Measurements from ENCODE around the gene FCER1G.
A peak's percentile ranks its signal among the peaks of the same experiment; 100 is the strongest.
"Not testable (repeated sequence)": the region's sequence is repeated elsewhere in the genome, so short reads cannot be mapped to it uniquely, and the experiment has no call there.

FCER1G gene

GRCh38 chr1:161235957-161236775 lies 21.1 kb downstream of the FCER1G start:
- no peak for DNase-seq

GRCh38 chr1:161238039-161238473 lies 23.0 kb downstream of the FCER1G start, which contains the start of gene NR1I3:
NR1I3 (minus strand) TSS chr1:161238203; CDS start chr1:161236565, 1,638 bp downstream.
- no peak for DNase-seq

- no peak for DNase-seq
These were observed 26.6 kb downstream of the FCER1G start for GRCh38 chr1:161241682-161242081.

- DNase-seq: no peak
These were observed 27.2 kb downstream of the FCER1G start for GRCh38 chr1:161242313-161242712.

GRCh38 chr1:161244888-161245287 lies 29.8 kb downstream of the FCER1G start:
- no peak for DNase-seq

- DNase-seq: not testable (repeated sequence)
These were observed 35.0 kb downstream of the FCER1G start for GRCh38 chr1:161250100-161250499.

GRCh38 chr1:161250829-161251228 lies 35.7 kb downstream of the FCER1G start:
- no peak for DNase-seq

- DNase-seq: no peak
These were observed 36.5 kb downstream of the FCER1G start for GRCh38 chr1:161251579-161251978.

- not testable (repeated sequence) for DNase-seq
These were observed 40.2 kb downstream of the FCER1G start for GRCh38 chr1:161255302-161255701.

GRCh38 chr1:161255955-161256520 lies 40.9 kb downstream of the FCER1G start:
- DNase-seq: not testable (repeated sequence)

GRCh38 chr1:161257109-161257508 lies 42.0 kb downstream of the FCER1G start:
- DNase-seq: not testable (repeated sequence)

- peak; percentile 20 to 39 for DNase-seq
These were observed 43.6 kb downstream of the FCER1G start, which contains the start of gene PCP4L1 for GRCh38 chr1:161258439-161259344. PCP4L1 (plus strand) TSS chr1:161258745; CDS start chr1:161258975, 230 bp downstream.

GRCh38 chr1:161259345-161259702 lies 44.2 kb downstream of the FCER1G start:
- no peak for DNase-seq

GRCh38 chr1:161259765-161260164 lies 44.7 kb downstream of the FCER1G start:
- DNase-seq: no peak

- no peak for DNase-seq
These were observed 45.5 kb downstream of the FCER1G start for GRCh38 chr1:161260376-161261260.

GRCh38 chr1:161261261-161262235 lies 46.5 kb downstream of the FCER1G start:
- no peak for DNase-seq

- no peak for DNase-seq
These were observed 50.2 kb downstream of the FCER1G start for GRCh38 chr1:161265305-161265704.

GRCh38 chr1:161266202-161266601 lies 51.1 kb downstream of the FCER1G start:
- no peak for DNase-seq

GRCh38 chr1:161266836-161267235 lies 51.7 kb downstream of the FCER1G start:
- DNase-seq: no peak

- DNase-seq: no peak
These were observed 52.2 kb downstream of the FCER1G start for GRCh38 chr1:161267321-161267720.
